Measurements from ENCODE around the gene PJA2. TPM values are rescaled to one million over a fixed set of nuclear protein-coding genes. Genes with fewer than 3 reads are reported as not detected.
A peak's percentile ranks its signal among the peaks of the same experiment; 100 is the strongest.
"Not testable (repeated sequence)": the region's sequence is repeated elsewhere in the genome, so short reads cannot be mapped to it uniquely, and the experiment has no call there.

Gene PJA2
- total RNA-seq, 1 experiment from 2014 or later: 51.5 TPM

DNA sequence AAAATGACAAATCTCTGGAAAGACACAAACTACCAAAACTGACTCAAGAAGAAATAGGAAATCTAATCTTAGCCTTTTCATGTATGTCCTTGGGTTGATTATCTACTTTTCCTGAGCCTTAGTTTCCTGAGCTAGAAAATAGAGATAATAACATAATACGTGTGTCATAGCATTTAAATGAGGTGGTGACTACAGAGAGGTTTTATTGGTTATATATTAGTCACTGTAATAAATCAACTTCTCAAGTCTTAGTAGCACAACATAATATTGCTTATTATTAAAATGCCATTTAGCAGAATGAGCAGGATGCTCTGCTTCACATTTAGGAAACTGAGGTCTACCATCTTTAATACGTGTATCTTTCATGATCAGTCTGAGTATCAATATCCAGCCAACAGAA is 7.1 kb upstream of the PJA2 start (continued):
- TF ChIP-seq, protein P1, sequence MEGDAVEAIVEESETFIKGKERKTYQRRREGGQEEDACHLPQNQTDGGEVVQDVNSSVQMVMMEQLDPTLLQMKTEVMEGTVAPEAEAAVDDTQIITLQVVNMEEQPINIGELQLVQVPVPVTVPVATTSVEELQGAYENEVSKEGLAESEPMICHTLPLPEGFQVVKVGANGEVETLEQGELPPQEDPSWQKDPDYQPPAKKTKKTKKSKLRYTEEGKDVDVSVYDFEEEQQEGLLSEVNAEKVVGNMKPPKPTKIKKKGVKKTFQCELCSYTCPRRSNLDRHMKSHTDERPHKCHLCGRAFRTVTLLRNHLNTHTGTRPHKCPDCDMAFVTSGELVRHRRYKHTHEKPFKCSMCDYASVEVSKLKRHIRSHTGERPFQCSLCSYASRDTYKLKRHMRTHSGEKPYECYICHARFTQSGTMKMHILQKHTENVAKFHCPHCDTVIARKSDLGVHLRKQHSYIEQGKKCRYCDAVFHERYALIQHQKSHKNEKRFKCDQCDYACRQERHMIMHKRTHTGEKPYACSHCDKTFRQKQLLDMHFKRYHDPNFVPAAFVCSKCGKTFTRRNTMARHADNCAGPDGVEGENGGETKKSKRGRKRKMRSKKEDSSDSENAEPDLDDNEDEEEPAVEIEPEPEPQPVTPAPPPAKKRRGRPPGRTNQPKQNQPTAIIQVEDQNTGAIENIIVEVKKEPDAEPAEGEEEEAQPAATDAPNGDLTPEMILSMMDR (IDR thresholded peaks at IDR 0.05): no peak
- TF ChIP-seq, protein P2, sequence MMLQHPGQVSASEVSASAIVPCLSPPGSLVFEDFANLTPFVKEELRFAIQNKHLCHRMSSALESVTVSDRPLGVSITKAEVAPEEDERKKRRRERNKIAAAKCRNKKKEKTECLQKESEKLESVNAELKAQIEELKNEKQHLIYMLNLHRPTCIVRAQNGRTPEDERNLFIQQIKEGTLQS (CRISPR knock-in tag; conservative IDR thresholded peaks at IDR 0.05): no peak

GRCh38 chr5:109413921-109414461 is 4.2 kb upstream of the PJA2 start:
- H3K4me3 Mint-ChIP-seq; DNase-seq (ENCODE audit: low spot score); ATAC-seq; H3K36me3 Mint-ChIP-seq; H3K27me3 Mint-ChIP-seq (ENCODE audit: low read depth): not testable (repeated sequence)
- ChIA-PET CTCF (interaction anchor here (1.3 kb wide), 1 partner anchor 51 kb away, joined by 4 read pairs; no protein-coding TSS in a partner anchor), POLR2A (interaction anchor here (0.7 kb wide), 1 partner anchor 69 kb away, joined by 3 read pairs; no protein-coding TSS in a partner anchor)
- H3K27ac Mint-ChIP-seq: peak overlapping the region; percentile 69
- peaks cover 21% of the 10 kb centered on the region for H3K9me3 Mint-ChIP-seq
- H3K4me1 Mint-ChIP-seq: peaks cover 18% of the 10 kb centered on the region

DNA sequence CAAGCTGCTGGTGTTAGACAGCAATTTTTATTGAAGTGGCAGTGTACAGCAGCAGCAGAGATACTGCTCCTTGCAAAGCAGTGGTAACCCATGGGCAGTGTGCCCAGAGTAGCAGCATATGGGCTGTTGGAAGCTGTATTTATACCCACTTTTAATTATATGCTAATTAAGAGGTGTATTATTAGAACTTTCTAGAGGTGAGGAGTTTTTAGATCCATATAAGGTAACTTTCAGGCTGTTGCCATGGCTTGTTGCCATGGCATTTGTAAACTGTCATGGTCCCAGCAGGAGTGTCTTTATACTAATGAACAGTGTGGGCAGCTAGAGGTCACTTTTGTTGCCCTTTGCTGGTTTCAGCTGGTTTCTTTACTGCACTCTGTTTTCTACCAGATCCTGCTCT is 3.7 kb upstream of the PJA2 start:
- Mint-ChIP-seq H3K36me3 (peaks cover 9% of the 10 kb centered on the region), H3K27ac (peak overlapping the region; percentile 69; the same call in 1 of the 2 replicates), H3K4me1 (peaks cover 18% of the 10 kb centered on the region), H3K9me3 (peaks cover 21% of the 10 kb centered on the region), H3K4me3 (no peak overlapping the region), H3K27me3 (ENCODE audit: low read depth) (no peaks in the 10 kb centered on the region)
- CTCF ChIA-PET: interaction anchor here (1.3 kb wide), 1 partner anchor 51 kb away, joined by 4 read pairs; no protein-coding TSS in a partner anchor
- POLR2A ChIA-PET: interaction anchor here (0.6 to 1.2 kb wide), 3 partner anchors 9 to 877 kb away, joined by 3 read pairs; no protein-coding TSS in a partner anchor
- no peak for TF ChIP-seq TCF7 (CRISPR knock-in tag; IDR thresholded peaks at IDR 0.05; ENCODE audit: low read depth)
- no peak for TF ChIP-seq JAZF1 (CRISPR knock-in tag; IDR thresholded peaks at IDR 0.05)
- TF ChIP-seq GRHL2 (CRISPR knock-in tag; IDR thresholded peaks at IDR 0.05; ENCODE audit: insufficient replicate concordance, severe bottlenecking): no peak
- ATAC-seq (no peak), DNase-seq (ENCODE audit: low spot score) (no peak)

- DNase-seq (ENCODE audit: low spot score) (no peak), ATAC-seq (no peak)
- Mint-ChIP-seq H3K27ac (no peak overlapping the region), H3K9me3 (peaks cover 21% of the 10 kb centered on the region), H3K36me3 (peaks cover 9% of the 10 kb centered on the region), H3K27me3 (ENCODE audit: low read depth) (no peaks in the 10 kb centered on the region), H3K4me3 (no peak overlapping the region), H3K4me1 (peaks cover 23% of the 10 kb centered on the region)
- TF ChIP-seq IRF2 (CRISPR knock-in tag; IDR thresholded peaks at IDR 0.05; ENCODE audit: borderline replicate concordance, low read depth): no peak
- TF ChIP-seq USF1 (CRISPR knock-in tag; IDR thresholded peaks at IDR 0.05): no peak
- TF ChIP-seq NFATC4 (CRISPR knock-in tag; IDR thresholded peaks at IDR 0.05): no peak
- TF ChIP-seq NR2C2 (CRISPR knock-in tag; IDR thresholded peaks at IDR 0.05): no peak
- TF ChIP-seq, protein P3, sequence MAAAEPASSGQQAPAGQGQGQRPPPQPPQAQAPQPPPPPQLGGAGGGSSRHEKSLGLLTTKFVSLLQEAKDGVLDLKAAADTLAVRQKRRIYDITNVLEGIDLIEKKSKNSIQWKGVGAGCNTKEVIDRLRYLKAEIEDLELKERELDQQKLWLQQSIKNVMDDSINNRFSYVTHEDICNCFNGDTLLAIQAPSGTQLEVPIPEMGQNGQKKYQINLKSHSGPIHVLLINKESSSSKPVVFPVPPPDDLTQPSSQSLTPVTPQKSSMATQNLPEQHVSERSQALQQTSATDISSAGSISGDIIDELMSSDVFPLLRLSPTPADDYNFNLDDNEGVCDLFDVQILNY (CRISPR knock-in tag; IDR thresholded peaks at IDR 0.05): no peak
- TF ChIP-seq, protein P4, sequence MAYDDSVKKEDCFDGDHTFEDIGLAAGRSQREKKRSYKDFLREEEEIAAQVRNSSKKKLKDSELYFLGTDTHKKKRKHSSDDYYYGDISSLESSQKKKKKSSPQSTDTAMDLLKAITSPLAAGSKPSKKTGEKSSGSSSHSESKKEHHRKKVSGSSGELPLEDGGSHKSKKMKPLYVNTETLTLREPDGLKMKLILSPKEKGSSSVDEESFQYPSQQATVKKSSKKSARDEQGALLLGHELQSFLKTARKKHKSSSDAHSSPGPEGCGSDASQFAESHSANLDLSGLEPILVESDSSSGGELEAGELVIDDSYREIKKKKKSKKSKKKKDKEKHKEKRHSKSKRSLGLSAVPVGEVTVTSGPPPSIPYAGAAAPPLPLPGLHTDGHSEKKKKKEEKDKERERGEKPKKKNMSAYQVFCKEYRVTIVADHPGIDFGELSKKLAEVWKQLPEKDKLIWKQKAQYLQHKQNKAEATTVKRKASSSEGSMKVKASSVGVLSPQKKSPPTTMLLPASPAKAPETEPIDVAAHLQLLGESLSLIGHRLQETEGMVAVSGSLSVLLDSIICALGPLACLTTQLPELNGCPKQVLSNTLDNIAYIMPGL (CRISPR knock-in tag; IDR thresholded peaks at IDR 0.05): no peak
- no peak for TF ChIP-seq GTF2I (CRISPR knock-in tag; conservative IDR thresholded peaks at IDR 0.05)
- no peak for TF ChIP-seq ZSCAN18 (CRISPR knock-in tag; IDR thresholded peaks at IDR 0.05)
- no peak for TF ChIP-seq ARID4B (CRISPR knock-in tag; IDR thresholded peaks at IDR 0.05; ENCODE audit: borderline replicate concordance)
- TF ChIP-seq ZBTB21 (CRISPR knock-in tag; IDR thresholded peaks at IDR 0.05; ENCODE audit: borderline replicate concordance): no peak
- TF ChIP-seq PRRX2 (CRISPR knock-in tag; IDR thresholded peaks at IDR 0.05): no peak
- POLR2A ChIA-PET: interaction anchor here (0.6 to 1.2 kb wide), 3 partner anchors 8 to 877 kb away, joined by 3 read pairs; no protein-coding TSS in a partner anchor
- CTCF ChIA-PET: interaction anchor here (1.3 kb wide), 1 partner anchor 50 kb away, joined by 4 read pairs; no protein-coding TSS in a partner anchor
Measured at GRCh38 chr5:109412981-109413402, 3.2 kb upstream of the PJA2 start.
